NCI-H524 (cell line): Measurements from ENCODE around the gene DUXB.

Experiments used
- DNase-seq, 2 experiments: peaks; one replicate each; lab custom pipeline; 2025; lab: John Stamatoyannopoulos, UW

The DUXB gene

DNA sequence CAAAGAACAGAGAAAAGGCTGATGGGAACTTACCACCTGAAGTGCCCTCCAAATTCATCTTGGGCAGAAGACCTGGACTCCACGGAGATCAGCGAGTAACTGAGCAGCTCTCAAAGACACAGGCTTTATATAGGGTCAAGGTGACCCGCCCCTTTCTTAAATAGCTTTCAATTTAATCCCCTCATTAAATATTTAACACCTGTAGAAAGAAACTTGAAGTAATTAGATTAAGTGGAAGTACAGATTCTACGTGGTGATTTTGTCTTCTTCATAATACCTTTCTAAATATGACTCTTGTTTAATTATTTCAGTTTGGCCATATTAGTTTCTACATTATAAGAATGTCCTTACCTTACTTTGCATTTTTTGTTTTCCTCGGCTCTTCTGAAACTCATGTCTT, at the start of gene DUXB:
DUXB (minus strand) TSS at position 101 of the 400 bp plus-strand sequence; CDS start at position 58, 43 bp downstream.
- peak in 1 of 2 experiments; percentile 42 for DNase-seq

DNA sequence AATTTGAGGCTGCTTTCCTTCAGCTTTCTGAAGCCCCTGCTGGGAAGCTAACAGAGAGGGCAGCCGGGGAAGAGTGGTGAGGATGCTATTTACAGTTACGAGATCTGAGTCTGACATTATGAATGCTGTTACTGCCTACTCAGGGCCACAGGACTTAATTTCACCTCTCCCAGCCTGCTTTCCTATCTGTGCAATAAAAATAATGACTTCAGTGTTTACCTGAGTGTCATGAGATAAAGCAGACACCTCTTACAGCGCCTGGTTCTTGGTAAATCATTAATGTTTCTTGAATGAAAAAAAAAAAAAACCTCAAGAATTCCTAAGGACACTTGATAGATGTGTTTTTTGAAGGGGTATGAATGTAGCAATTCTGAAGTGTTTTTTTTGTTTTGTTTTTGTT, 49.3 kb upstream of the DUXB start:
- DNase-seq, result no peak

- no peak for DNase-seq
Measured at GRCh38 chr16:75746359-75746758, 45.1 kb upstream of the DUXB start.

DNA sequence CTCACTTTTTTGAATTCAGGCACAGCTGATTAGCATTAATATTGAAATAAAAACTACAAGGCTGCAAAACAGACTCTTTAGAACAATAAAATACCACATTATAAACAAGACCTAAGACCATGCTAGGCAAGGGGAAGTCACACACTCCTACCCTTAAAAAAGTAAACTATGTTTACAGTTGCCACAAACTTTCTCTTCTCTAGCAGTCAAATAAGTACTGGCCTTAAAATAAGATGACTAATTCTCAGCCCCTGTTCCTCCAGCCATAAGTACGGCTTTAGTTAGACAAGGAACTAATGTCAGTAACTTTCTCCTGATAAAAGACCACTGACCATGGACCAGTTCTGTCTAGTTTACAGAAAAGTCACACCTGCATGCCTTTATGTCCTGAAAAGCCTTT, 44.6 kb upstream of the DUXB start:
- DNase-seq, result no peak

DNA sequence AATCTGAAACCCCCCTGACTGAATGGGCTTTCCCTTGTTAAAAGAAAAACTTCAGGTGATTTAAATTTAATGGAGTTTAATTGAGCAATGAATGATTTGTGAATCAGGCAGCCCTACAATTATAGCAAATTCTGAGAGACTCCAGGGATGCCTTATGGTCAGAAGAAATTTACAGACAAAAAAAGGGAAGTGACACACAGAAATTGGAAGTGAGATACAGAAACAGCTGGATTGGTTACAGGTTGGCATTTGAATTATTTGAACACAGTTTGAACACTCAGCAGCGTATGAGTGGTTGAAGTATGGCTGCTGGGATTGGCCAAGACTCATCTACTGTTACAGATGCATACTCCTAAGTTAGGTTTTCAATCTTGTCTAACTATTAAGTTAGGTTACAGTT, 44.0 kb upstream of the DUXB start:
- no peak for DNase-seq

- DNase-seq, result no peak
Measured at GRCh38 chr16:75742424-75743047, 41.3 kb upstream of the DUXB start.

DNA sequence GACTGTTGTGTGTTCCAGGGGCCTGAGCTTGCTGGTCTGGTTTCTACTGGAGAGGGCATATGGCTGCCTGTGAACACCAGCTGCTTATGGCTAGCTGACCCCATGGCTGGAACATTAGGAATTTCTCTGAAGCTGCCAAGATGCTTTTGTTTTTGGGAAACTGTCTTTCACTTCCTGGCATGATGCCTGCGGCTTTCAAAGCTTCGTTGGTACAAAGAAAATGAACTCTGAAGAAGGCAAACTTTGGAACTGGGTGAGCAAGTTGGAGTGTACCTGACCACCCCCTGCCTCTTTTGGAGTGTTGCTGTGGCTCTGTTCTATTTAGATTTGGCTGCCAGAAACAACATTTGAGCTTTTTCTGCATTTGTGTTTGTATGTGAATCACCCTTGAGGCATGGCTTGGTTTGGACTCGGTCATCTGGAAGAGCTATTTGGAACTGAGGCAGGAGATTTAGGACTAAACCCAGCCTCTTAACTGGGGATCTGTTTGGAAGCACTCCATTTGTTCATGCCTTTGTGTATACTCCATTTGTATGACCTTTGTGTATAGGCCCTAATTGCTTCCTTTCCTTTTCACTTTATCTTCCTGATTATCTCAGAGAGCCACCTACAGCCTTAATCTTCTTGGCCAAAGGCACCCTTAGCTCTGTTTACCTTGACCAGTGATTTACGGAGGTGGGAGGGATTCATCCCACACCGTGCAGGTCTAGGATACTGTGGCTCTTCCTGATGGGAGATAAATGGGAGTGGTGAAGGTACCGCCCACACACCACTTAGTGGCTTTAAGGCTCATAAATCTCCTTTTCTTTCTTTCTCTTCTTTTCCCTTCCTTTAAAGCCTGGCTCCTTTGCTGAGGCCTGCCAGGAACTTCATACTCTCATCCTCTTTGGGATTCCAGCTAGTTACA, 32.3 kb upstream of the DUXB start:
- no peak for DNase-seq

- DNase-seq, result no peak
Measured at GRCh38 chr16:75732871-75733270, 31.6 kb upstream of the DUXB start.

GRCh38 chr16:75727221-75727620, 26.0 kb upstream of the DUXB start:
- DNase-seq, result peak; percentile 27 to 47

GRCh38 chr16:75726390-75726789, 25.1 kb upstream of the DUXB start, which contains the start of gene CPHXL:
Gene CPHXL, minus strand, starts transcription at chr16:75726490. Its CDS starts 48 bp downstream, at chr16:75726442.
- DNase-seq, result peak; percentile 34 to 75

GRCh38 chr16:75718452-75718851, 17.2 kb upstream of the DUXB start:
- no peak for DNase-seq

- DNase-seq, result no peak
Measured at GRCh38 chr16:75714661-75715060, 13.4 kb upstream of the DUXB start.

DNA sequence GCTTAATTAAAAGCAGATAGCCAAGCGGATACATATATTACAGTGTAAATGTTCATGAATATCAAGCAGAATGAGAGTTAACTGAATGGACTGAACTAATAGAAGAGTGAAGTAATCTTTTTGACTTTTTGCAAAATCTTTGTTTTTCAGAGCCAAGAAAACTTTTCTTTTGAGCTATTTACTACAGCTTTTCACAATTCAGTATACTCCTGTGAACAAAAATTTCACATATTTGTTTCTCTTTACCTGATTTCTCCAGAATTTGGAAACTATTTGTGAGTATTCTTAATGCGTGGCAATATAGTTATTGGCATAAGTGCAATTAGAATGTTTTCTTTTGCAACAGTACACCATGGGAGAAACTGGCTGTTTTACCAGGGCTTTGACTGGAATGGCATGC, 9.1 kb upstream of the DUXB start:
- DNase-seq, result no peak

DNA sequence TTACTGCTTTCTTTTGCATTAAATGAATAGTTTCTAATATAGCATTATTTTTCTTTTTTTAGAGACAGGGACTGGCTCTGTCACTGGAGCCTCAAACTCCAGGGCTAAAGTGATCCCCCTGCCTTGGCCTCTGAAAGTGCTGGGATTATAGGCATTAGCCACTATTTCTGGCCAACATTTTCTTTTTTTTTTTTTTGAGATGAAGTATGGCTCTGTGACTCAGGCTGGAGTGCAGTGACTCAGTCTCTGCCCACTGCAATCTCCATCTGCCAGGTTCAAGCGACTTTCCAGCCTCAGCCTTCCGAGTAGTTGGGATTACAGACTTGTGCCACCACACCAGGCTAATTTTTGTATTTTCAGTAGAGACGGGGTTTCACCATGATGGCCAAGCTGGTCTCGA, 2.0 kb upstream of the DUXB start:
- DNase-seq, result no peak

DNA sequence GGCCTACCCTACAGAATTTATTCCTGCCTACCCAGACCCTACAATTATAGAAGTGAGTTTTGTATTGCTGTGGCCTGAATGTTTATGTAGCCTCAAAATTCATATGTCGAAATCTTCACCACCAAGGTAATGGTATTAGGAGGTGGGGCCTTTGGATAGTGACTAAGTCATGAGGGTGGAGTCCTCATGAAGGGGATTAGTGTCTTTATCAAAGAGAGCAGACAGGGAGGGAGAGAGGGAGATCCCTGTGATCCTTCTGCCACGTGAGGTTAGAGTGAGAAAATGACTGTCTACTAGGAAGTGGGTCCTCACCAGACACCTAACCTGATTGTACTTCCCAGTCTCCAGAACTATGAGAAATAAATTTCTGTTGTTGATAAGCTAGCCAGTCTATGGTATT, 981 bp upstream of the DUXB start:
- DNase-seq, result no peak

GRCh38 chr16:75697571-75697970, 3.7 kb downstream of the DUXB start:
- no peak for DNase-seq

- no peak for DNase-seq
Measured at GRCh38 chr16:75695708-75696107, 5.6 kb downstream of the DUXB start.

DNA sequence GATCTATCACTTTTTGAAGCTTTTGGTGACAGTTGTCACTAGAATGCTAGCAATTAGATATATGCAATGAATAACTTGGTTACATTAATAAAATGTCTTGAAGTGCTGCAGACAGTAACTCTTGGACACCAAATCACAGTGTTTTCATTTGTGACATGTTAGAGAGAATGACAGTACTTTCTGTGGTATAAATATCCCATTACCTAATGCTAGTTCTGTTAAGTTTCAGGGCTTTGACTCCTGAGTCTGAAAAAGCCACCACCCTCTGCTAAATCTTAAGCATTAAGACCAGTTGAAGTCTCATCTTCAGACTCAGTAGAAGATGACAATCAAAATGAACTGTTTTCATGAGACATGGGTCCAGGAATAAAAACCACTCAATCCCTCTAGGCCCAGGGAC, 13.9 kb downstream of the DUXB start:
- no peak for DNase-seq

- no peak for DNase-seq
Measured at GRCh38 chr16:75682308-75682707, 19.0 kb downstream of the DUXB start.

DNA sequence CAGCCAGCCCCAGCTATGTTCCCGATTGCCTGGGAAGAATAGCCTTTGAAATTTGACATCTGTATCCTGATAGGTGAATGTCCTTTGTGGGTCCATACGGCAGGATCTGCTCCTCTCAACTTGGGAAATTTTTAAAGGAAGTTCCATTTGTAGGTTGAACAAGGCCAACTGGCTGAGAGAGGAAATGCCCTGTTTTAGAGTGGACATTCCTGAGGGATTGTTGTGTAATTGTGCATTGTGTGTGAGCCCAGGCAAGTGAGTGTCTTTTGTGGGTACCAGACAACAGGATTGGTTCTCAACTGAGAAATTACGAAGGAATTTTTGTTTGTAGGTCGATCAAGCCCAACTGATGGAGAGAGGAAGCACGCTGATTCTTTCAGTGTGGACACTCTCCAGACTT, 21.9 kb downstream of the DUXB start:
- no peak for DNase-seq

DNA sequence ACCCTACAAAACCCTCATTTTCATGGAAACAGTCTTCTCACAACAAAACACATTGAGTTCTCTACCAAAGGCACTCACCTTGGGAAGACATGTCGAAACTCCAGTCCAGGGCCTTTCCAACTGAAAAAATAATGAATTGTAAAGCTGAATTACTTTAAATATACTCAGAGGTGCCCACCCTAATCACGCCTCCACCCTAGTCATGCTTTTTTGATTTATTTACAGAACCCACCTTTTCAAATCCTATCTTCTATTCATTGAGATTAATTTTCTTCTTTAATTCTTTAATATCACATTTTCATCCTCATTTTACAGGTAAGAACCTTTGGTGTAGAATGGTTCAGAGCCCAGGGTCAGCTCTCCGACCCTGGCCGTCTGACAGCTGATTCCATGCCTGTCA, 24.4 kb downstream of the DUXB start, which contains the start of gene CPHXL2:
CPHXL2 (minus strand) TSS at position 101 of the 400 bp plus-strand sequence; CDS start at position 91, 10 bp downstream.
- no peak for DNase-seq

- no peak for DNase-seq
Measured at GRCh38 chr16:75667503-75667902, 33.8 kb downstream of the DUXB start.

- no peak for DNase-seq
Measured at GRCh38 chr16:75660726-75661302, 40.4 kb downstream of the DUXB start.
